ENCODE results near the gene ADAT1.

The ADAT1 gene

GRCh38 chr16:75622761-75623605, at the start of gene ADAT1:
TSS of gene ADAT1 (minus strand) at chr16:75623281. CDS start at chr16:75620799, 2,482 bp downstream.
- peak; percentile 98 for DNase-seq

GRCh38 chr16:75667503-75667902, 44.4 kb upstream of the ADAT1 start:
- DNase-seq: no peak

GRCh38 chr16:75660726-75661302, 37.7 kb upstream of the ADAT1 start:
- no peak for DNase-seq

GRCh38 chr16:75660321-75660720, 37.2 kb upstream of the ADAT1 start:
- no peak for DNase-seq

- no peak for DNase-seq
Observed at GRCh38 chr16:75658175-75658574, 35.1 kb upstream of the ADAT1 start.

GRCh38 chr16:75653922-75654321, 30.8 kb upstream of the ADAT1 start:
- no peak for DNase-seq

GRCh38 chr16:75648265-75649076, 25.4 kb upstream of the ADAT1 start:
- DNase-seq: peak; percentile 86 to 89

- DNase-seq: peak; percentile 96
Observed at GRCh38 chr16:75647492-75648264, 24.6 kb upstream of the ADAT1 start, which contains the start of the genes KARS1 and TERF2IP. TSS of gene KARS1 (minus strand) at chr16:75647665. CDS start at chr16:75647639, 26 bp downstream. TSS of gene TERF2IP (plus strand) at chr16:75647773. CDS start at chr16:75647883, 110 bp downstream.

- no peak for DNase-seq
Observed at GRCh38 chr16:75647112-75647491, 24.0 kb upstream of the ADAT1 start.

GRCh38 chr16:75644240-75645012, 21.3 kb upstream of the ADAT1 start:
- DNase-seq: peak in 1 of 2 donors; percentile 60

GRCh38 chr16:75640598-75640997, 17.5 kb upstream of the ADAT1 start:
- DNase-seq: no peak

- DNase-seq: no peak
Observed at GRCh38 chr16:75635036-75635435, 12.0 kb upstream of the ADAT1 start.

- no peak for DNase-seq
Observed at GRCh38 chr16:75632857-75633256, 9.8 kb upstream of the ADAT1 start.

- DNase-seq: no peak
Observed at GRCh38 chr16:75630052-75630451, 7.0 kb upstream of the ADAT1 start.

- DNase-seq: no peak
Observed at GRCh38 chr16:75629132-75629531, 6.1 kb upstream of the ADAT1 start.

GRCh38 chr16:75628351-75628750, 5.3 kb upstream of the ADAT1 start:
- DNase-seq: no peak

- peak in 1 of 2 donors; percentile 51 for DNase-seq
Observed at GRCh38 chr16:75627851-75628250, 4.8 kb upstream of the ADAT1 start.

- DNase-seq: no peak
Observed at GRCh38 chr16:75626806-75627205, 3.7 kb upstream of the ADAT1 start.

GRCh38 chr16:75624921-75625334, 1.8 kb upstream of the ADAT1 start:
- DNase-seq: no peak

GRCh38 chr16:75621170-75621477, 2.0 kb downstream of the ADAT1 start:
- DNase-seq: peak in 1 of 2 donors; percentile 61

- DNase-seq: peak; percentile 78 to 84
Observed at GRCh38 chr16:75620326-75621169, 2.5 kb downstream of the ADAT1 start.

Data from CD4-positive, alpha-beta T cell treated with Interleukin-4 for 1 hour (primary cell).